ENCODE data around the gene TRIM71.

TRIM71 gene

GRCh38 chr3:32946973-32947788 is 129.4 kb downstream of the TRIM71 start:
- Histone ChIP-seq H3K9ac (ENCODE audit: low read length) (no peak overlapping the region), H3K4me3 (ENCODE audit: low read length) (no peak overlapping the region), H3K4me1 (ENCODE audit: control insufficient read depth, insufficient read depth, low read length) (no peaks in the 10 kb centered on the region), H3K27me3 (ENCODE audit: control insufficient read depth, insufficient read depth, low read length) (no peaks in the 10 kb centered on the region), H3K27ac (ENCODE audit: low read depth, low read length) (no peak overlapping the region), H3K36me3 (ENCODE audit: control insufficient read depth, insufficient read depth, low read length) (no peaks in the 10 kb centered on the region)
